NCI-H510A treated with DMSO at 0.1 percent for 48 hours (cell line): ENCODE results near the gene AGAP3.

Experiments used
- DNase-seq: peaks from one replicate; lab custom pipeline; 2025; lab: John Stamatoyannopoulos, UW

The AGAP3 gene

GRCh38 chr7:151110236-151110940 lies 24.1 kb downstream of the AGAP3 start:
- no peak for DNase-seq

GRCh38 chr7:151110941-151111645 lies 24.8 kb downstream of the AGAP3 start:
- peak; percentile 26 for DNase-seq

DNA sequence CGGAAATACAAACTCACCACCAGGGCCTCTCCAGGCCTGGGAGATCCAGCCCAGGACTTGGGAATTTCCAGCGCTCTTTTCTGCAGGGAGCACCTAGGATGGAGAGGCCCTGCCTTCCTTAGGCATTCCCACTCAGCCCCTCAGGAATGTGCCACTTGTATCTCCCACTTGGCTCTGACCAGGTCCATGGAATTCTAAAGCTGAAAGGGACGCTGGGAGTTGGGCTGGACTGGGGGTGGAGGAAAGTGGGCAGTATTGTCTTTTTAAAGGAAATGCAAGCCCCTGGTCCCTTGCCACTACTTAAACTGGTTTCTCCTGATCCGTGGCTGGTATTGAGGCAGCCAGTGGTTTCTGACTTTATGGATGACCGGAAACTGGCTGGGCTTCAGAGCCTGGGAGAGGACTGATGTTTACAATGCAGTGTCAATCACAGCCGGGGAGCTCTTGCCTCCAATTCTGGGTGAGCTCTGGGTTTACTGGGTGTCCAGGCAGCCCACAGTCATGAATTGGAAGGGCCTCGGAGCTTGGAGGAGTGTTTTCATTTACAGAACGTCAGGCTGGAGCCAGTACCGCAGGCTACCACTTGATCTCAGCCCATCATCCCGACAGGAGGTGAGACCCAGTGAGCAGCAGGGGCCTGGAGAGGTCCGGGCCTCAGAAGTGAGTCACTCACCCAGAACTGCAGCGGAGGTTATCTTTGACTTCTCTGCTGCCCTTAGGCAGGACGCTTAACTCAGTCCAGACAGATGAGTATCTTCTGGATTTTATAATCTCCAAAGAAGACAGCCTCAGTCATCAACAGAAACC lies 27.3 kb downstream of the AGAP3 start:
- DNase-seq, result no peak

- no peak for DNase-seq
These were observed 28.1 kb downstream of the AGAP3 start for GRCh38 chr7:151114151-151115090.

GRCh38 chr7:151115121-151115835 lies 29.0 kb downstream of the AGAP3 start:
- no peak for DNase-seq

GRCh38 chr7:151115836-151116418 lies 29.7 kb downstream of the AGAP3 start:
- DNase-seq, result no peak

DNA sequence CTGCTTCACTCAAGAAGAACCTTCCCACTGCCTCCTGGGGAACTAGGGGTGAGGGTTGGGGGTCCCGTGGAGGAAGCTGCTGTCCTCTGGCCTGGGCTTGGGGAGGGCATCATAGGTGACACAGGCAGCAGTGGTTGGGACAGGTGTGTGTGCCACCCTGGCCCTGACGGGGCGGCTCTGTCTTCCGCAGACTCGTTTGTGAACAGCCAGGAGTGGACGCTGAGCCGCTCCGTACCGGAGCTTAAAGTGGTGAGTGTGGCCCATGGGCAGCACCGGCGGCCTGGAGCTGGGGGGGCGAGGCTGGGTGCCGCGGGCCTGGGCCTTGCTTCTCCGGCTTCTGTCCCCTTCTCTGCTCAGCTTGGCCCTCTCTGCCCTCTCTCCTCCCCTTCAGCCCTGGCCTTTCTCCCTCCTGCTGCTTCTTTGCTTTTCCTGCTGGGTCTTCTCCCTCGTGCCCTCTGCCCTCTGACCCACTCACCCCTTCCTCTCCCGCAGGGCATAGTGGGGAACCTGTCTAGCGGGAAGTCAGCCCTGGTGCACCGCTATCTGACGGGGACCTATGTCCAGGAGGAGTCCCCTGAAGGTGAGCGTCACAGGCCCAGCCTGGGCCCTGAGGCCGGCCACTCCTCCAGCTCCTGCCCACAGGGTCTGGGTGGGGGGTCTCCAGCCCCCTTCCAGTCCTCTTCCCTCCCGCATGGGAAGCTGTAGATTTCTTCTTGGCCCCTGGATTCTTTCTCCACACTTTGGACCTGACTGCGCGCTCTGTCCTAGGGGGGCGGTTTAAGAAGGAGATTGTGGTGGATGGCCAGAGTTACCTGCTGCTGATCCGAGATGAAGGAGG lies 30.5 kb downstream of the AGAP3 start:
- no peak for DNase-seq

DNA sequence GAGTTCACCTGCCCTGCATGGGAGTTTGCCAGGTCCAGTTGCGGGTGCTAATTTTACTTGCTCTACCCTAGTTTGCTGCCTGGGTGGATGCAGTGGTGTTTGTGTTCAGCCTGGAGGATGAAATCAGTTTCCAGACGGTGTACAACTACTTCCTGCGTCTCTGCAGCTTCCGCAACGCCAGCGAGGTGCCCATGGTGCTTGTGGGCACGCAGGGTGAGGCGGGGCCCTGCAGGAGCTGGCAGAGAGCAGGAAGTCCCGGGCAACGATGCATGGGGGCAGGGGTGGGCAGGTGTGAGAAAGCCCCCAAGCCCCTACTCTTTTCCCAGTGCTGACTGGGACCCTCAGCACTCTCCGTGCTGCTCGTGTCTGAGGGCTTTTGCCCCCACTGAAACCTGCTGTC lies 31.3 kb downstream of the AGAP3 start:
- no peak for DNase-seq

DNA sequence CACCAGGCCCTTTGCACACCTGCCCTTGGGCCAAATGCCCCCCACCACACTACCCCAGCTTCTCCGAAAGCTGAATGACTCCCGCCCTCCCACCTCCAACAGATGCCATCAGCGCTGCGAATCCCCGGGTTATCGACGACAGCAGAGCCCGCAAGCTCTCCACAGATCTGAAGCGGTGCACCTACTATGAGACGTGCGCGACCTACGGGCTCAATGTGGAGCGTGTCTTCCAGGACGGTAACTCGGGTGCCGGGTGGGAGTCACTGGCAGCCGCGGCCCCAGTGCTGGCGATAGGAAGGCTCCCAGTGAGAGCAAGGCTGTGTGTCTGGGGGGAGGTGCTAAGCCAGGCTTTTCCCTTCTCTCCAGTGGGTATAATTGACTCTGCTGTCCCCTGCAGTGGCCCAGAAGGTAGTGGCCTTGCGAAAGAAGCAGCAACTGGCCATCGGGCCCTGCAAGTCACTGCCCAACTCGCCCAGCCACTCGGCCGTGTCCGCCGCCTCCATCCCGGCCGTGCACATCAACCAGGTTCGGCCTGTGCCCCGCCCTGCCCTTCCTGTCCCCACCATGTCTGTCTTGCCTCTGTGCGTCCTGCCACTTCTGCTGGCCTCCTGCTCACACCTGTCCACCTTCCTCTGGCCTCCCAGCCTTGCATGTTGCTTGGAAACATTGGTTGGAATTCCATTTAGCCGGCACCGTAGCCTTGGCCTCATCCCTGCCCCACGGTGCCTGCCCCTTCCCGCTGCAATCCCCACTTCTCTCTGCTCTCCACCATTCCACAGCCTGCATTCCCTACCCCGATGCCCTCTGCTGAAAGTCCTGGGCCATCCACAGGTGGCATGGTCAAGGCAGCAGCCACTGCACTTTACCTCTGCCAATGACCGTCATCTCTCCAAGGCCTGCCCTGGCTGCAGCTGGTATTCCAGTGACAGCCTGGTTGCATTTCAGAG lies 32.1 kb downstream of the AGAP3 start:
- DNase-seq, result no peak

GRCh38 chr7:151119055-151119415 lies 32.8 kb downstream of the AGAP3 start:
- DNase-seq, result no peak

DNA sequence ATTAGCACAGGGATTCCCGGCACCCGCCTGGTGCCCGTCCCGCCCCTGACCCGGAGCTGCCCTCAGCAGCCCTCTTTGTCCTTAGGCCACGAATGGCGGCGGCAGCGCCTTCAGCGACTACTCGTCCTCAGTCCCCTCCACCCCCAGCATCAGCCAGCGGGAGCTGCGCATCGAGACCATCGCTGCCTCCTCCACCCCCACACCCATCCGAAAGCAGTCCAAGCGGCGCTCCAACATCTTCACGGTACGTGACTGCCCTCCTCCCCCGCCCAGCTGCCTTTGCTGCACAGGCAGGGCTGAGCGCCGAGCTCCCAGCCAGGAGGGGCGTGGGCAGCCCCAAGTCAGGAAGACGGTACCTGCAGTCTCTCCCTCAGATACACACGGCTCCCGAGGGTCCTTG lies 33.6 kb downstream of the AGAP3 start:
- no peak for DNase-seq

DNA sequence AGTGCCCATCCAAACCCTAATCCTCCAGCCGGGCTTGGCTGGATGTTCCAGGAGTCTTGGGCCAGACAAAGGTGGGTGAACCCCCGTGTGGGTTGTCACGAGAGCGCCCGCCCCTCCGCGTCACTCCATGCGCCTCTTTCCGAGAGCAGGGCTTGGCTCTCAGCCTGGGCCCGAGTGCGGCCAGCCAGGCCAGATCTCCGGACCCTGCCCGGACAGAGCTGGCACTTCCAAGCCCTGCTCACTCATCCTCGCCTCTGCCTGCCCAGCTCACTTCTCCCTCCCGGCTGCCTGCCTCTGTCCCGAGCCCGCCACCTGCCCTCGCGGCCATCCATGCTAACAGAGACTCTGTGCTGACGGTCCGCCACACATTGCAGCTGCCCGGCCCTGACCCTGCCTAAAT lies 34.6 kb downstream of the AGAP3 start:
- DNase-seq, result no peak

GRCh38 chr7:151121380-151122170 lies 35.3 kb downstream of the AGAP3 start:
- no peak for DNase-seq

DNA sequence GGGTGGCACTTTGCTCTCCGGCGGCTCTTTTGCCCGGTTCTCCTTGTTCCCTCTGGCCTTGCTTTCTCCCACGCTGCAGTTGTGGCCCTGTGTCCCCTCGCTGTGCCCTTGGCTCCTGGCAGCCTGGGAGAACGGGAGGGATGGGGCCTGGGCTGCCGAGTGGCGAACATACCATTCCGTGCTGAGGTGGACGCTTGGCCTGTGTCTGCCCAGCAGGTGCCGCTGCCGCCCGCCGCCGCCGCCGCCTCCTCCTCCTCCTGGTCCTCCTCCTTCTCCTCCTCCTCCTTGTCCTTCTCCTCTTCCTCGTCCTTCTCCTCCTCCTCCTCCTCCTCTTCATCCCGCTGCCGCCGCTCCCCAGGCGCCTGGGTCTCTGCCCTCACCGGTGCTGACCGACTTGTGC lies 36.0 kb downstream of the AGAP3 start:
- DNase-seq, result no peak

DNA sequence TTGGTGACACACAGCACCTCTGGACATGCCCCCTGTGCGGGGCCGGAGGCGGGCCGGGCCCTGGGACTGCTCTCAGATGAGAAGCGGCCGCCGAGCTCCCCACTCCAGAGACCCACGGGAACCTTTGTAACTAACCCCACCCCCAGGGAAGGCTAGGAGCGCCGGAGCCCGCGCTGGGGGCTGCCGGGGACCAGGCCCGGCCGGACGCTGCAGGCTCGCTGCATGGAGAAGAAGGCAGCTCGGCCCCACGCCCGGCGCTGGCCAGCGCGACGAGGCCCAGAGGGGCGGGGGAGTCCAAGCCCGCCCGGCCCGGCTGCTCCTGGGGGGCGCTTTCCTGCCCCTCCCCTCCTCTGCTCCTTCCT lies 36.5 kb downstream of the AGAP3 start:
- no peak for DNase-seq

DNA sequence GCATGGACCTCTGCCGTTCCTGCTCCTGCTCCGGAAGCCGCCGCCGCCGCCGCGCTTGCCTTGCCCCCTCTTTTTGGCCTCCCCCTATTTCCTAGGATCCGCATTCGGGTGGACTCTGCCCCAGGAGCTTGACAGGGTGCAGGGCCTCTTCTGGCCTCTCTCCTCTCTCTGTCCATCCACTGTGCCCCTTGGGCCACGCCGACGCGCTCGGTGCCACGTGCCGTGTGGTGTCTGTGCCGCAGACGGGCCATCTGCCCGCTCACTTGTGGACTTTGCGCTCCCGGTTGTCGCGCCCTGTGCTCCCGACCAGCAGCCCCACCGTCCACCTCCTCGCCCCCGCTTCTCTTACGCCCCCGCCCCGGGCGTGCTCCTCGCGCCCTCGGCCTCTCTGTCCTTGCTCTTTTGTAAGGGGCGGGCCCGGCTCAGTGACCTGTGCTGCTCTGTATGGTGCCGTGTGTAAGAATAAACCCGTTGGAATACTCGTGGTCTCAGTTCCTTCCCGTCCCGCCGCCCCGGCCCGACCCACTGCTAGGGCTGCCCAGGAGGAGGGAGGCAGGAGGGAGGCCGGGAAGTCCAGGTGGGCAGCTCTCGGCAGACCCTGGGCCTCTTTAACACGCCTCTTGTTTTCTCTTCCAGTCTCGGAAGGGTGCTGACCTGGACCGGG lies 37.0 kb downstream of the AGAP3 start:
- DNase-seq, result no peak

DNA sequence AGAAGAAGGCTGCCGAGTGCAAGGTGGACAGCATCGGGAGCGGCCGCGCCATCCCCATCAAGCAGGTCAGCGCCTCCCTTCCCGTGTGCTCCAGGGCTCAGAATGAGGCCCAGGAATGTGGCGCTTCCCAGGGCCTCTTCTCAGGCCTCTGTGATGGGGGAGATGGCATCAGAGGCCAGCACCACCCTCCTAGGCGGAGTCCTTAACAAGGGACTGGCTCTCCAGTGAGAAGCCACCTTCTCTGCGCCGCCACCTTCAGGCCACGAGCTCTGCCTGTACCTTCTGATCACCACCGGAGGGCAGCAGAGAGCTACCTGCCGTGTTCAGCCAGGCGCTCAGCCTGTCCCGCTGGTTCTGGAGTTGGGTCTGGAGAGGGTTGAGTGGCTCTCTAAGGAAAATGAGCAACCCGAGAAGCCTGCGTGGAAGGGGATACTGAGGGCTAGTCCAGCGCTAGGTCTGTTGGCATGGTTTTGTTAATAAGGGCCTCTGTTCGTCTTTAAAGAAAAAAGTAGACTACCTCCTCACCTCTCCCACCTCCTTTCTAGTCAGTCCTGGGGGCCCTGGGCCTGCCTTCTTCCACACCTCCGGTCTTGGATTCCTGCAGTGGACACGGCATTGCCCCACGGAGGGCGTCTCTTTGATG lies 37.7 kb downstream of the AGAP3 start:
- peak; percentile 66 for DNase-seq
